Ammon's horn (tissue), 1 donor: ENCODE data around the gene PTPRN2.

Experiments used
- DNase-seq: peaks from one replicate; pipeline ENCODE4 v3.0.0-alpha.2; 2016; ENCODE audit warnings: low spot score

The PTPRN2 gene

DNA sequence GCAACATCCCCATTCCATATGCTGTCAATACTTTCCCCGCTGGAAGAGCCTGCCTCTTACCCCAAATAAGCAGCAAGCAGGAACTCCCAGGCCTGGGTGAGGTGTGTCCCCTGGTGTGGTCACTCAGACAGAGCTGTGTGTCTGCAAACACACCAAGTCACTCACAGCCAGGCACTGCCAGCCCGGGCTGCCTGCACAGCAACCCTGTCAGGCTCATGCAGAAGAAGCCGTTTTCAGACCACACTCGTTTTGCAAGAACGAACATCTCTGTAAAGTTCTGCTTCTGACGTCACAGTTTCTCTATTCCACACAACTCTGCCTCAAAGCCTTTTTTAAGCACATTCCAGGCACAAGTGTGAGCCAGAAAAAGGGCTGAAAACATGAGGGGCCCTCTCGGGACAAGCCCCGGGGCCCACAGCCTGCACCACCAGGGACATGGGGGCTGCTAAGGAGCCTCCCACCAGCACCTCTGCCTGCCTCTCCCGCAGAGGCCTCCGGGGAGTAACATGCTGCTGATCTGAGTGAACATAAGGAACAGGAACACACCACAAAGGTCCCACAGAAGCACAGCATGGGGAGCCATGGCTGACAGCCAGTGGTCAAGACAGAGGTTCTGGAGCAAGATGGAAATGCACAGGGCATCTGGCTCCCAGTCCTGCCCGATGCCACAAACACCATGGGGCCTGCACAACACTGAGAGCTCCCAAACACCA, 11.4 kb downstream of the PTPRN2 start:
- no peak for DNase-seq

DNA sequence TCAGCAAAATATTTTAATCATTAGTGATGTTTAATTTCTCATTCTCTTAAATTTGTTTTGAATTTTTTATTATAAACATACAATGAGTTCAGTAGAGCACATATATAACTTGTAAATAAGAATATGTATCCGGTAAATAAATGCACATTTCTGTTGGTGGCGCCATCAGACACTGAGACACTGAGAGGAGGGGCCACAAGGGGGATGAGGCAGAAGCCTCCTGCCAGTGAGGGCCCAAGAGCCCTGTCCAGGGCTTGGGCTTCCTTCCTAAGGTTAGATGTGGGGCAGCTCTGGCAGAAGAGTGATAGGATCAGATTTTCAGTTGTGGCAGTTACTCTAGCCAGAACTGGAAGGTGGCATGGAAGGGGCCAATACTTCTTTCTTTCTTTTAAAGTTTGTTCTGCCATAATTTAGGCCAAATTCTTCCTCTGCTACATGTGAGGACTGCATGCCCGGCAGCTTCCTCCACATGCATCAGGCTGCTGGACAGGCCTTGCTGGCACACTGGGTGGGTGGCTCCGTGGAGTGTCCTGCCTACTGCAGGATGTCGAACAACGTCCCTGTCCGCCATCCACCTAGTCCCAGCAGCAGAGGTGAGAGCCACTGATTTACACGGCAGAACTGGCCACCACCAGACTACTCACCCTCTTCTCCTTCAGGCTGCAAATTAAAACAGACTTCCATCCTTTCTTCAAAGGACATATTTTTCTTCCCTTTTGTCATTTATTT, 13.2 kb downstream of the PTPRN2 start:
- DNase-seq: no peak

DNA sequence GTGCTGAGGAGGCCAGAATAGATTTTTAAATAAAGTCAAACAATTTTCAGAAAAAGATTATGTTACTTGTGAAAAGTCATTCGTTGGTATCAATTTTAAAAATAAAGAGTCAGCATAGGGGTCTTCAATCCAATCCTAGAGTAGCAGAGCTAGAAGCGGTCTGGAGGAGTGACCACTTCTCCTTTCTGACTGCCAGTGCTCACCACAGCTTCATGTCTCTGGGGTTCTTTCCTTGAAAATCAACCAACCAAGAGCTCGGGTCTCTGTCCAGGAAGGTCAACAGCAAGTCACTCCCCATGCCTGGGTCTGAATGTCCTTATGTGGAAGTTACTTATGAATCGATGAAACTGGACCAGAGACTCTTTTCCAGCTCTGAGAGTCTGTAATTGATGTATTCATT, 14.3 kb downstream of the PTPRN2 start:
- DNase-seq: no peak

DNA sequence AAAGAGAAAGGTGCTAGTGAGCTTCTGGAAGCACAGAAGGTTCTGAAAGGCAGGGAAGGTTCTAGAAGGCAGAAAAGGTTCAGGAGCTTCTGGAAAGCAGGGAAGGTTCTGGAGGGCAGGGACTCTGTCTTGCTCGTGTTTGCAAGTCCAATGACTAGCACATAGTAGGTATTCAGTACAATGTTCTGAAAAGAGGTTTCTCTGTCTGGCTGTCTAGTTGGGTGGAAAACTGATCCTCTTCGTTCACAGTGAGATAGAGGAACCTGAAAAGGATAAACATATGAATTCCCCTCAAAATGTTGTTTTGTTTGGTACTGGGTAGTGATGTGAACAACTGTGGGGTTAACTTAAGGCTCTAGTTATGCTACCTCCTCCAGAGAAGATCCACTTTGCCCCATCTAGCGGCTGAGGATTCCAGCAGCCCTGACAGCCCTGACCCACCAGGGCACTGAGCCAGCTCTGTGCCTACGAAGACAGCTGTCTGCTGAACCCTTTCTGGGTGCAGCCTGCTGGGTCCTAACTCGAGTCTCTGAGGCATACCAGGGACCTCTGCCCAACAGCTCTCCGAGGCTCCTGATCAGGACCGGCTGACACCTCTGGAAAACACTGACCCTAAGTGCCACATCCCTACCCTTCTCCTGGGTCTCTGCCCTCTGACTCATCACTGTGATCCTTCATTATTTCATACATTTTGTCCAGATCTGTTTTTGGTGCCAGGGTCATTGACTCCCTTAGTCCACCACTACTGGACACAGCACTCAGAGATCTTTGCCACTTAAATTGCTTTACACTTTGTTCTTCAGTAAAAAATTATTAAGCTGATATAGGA, 15.4 kb downstream of the PTPRN2 start:
- peak; percentile 62 for DNase-seq

DNA sequence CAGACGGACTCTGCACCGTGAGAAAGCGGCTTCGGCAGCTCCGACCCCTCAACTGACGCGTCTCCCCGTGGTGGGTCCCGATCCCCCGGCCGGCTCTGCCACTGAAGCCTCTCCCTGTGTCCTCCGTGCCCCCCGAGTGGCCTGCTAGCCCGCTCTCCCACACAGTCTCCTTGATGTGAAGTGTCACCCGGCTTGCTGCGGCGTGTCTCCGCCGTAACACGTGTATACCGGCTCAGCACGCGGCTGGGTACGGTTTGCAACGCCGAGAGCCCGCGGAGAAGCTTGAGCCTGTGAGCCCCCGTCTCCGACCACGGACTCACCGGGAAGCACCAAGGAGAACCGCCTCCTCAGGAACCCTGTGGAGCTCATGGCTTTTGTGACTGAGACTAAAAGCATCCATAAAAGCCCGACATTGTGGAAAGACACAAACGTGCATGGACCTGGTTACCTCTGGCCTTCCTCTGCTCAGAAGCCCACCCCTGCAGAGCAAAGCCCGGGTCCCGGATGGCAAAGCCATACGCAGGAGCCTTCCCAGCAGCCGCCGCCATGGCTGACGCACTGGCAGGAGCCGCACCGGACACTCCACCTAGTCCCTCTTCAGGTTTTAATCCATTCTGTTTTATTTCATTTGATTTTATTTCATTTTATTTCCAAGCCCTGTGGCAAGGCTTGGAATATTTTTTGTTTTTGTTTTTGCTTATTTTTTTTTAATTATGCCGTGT, 17.0 kb downstream of the PTPRN2 start:
- DNase-seq: no peak

DNA sequence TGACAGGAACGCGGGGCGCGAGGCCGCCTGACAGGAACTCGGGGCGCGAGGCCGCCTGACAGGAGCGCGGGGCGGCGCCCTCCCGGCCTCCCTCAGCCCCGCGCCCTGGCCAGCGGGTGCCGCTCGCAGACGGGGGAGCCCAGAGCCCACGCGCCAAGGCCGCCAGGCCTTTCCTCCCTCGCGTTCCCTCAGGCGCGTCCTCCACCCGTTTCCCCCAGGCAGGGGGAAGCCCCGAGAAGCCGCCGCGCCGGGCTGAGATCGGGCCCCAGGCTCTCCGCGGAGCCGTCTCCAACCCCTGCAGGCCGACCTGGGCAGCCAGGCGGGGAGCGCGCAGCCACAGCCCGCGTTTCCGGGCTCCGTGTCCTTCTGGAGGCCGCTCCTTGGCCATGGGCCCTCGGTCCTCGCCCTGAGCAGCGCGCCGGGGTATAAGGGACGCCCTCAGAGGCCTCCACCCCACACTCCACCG, 17.7 kb downstream of the PTPRN2 start:
- no peak for DNase-seq

DNA sequence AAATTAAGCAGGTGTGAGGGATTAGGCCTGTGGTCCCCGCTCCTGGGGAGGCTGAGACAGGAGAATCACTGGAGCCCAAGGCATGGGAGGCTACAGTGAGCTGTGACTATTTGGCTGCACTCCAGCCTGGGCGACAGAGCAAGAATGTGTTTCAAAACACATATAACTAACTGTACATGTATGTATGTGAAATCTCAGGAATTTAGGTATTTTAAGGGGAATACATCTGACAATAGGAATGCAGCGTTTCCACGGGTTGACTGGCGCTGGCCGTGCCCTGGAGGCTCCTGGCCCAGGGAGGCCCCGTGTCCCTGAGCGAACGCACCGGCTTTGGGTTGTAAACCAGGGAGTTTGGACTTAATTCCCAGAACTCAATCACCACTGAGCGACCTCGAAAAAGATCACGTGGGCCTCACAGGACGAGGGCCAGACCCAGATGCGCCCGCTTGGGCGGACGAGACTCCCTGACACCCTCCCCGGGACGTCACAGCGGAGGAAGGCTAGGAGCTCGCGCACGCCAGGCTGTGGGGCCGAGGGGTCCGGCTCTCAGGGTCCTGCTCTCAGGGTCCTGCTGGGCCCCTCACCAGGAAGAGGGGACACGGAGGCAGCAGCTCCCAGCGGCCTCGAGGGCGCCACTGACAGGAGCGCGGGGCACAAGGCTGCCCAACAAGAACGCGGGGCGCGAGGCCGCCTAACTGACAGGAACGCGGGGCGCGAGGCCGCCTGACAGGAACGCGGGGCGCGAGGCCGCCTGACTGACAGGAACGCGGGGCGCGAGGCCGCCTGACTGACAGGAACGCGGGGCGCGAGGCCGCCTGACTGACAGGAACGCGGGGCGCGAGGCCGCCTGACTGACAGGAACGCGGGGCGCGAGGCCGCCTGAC, 18.4 kb downstream of the PTPRN2 start:
- DNase-seq: no peak

DNA sequence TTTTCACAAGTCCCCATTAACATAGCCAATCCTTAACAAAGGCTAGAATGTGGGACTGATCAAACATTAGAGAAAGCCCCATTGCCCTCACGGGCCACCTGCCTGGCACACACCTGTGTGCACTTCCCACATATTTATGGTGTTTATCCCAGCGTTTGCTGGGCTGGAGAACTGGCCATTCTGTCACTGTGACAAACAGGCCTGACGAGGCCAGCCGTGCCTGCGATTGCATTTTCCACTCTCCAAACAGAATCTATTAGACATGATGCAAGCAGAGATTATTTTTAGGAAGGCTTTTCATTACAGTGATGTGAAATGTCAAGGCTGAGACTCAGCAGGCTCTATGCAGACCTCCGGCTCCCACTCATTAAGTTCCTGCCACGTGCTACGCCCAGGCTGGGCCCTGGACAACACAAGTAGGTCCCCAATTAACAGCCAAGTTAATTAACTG, 20.4 kb downstream of the PTPRN2 start:
- no peak for DNase-seq

DNA sequence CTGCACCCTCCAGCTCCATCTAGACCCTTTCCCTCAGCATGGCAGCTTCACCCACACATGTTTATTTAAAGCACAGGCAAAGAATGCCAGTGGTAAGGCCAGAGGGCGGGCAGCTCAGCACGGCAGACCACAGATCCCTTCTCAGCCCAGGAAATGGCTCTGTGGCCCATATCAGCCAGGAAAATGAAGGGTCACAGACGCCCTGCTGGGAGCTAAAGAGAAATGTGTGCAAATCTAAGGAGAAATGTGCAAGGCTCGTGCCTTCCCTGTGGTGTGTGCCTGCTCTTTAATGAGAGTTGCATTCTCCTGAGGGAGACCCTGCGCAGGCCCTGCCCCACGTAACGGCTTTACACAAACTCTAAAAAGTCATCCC, 23.0 kb downstream of the PTPRN2 start:
- DNase-seq: no peak

DNA sequence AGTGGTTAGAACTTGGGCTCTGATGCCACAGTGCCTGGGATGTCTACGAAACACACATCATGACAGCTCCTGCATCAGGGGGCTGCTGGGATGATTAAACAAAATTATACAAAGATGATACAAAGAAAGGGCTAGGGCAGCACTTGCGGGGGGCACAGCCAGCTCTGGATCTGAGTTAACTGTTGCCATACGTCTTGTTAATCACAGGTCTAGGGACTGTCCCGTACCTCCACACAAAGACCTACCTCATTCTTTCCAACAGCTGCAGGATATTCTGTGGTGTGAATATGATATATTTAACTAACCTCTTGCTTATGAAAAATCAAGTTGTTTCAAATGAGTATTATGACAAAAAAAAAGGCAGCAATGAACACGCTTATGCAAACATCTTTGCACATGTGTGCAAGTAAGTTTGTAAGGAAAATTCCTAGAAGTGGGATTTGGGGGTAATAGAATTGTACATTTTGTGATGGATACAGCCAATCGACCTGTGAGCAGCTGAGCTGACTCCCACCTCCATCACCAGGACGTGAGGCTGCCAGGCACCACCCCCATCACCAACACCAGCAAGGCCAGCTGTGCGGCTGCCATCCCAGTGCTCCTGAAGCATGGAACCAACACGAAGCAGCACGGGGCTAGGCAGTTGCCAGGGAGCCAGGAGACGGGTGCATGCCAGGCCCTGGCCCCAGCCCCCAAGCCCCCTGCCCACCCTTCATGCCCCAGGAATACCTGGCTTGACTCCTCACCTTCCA, 23.5 kb downstream of the PTPRN2 start:
- DNase-seq: no peak

DNA sequence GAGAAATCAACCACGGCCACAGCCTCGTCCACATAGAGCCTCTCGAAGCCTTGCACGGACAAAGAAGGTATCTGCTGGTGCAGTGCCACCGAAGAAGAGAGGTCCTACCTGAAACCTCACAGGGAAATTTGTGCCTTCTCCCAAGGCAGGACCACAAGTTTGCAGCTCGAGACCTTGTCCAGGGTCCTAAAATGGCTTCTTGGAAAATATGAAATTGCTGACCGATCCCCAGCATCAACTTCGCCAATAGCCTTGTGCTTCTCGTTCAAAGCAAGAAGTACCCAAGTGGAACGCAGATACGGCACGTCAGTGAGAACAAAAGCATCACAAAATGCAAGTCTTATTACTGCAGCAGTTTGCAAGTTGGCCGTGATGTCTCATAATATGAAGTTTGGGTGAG, 24.6 kb downstream of the PTPRN2 start:
- no peak for DNase-seq

DNA sequence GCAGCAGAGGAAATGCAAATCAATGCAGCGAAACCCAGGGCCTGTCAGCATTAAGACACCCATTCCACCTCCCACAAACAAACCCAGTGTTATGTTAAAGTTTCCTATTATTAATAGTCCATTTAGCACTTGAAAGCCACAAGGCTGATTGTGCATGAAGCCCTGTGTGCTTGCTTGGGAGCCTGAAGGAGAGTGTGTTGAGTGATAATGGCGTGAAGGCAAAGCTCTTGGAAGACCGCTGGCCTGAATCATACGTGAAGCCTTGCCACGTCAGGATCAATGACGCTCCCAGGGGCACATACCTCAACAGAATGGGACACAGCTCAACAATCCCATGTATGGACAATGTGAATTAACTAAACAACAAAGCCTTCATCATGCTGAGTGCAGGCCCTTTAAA, 25.1 kb downstream of the PTPRN2 start:
- DNase-seq: no peak

DNA sequence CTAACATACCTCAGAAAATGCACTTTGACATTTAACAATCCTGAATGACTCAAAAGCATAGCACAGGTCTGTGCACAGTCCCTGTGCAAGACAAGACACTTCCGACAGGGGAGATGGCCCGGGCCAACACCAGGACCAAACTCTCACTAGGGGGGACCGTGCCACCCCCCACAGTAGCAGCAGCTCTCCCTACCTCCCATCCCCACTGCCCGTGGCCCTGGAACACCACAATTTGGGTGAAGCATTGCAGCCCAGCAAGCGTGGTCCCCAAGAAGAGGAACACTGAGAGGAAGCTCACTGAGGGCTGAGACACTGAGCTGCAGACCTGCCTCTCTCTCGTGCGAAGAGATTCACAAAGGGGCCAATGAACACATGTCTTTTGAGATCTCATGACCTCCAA, 26.0 kb downstream of the PTPRN2 start:
- no peak for DNase-seq

DNA sequence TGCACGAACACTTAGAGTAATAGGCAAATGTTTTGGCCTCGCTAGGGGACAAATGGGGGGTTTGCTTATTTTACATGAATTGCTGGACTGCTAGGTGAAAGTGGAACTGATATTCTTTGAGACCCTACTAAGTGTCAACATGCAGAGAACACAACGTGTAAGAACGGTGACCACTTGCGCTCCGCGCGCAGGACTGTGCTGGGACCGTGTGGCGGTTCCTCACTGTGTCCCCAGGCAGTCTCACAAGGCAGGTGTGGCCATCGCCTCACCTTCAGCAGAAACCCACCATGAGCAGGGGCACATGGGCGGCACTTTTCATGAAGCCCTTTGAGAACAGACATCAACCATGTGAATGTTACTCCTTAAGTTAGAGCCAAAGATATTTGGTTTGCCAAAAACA, 27.2 kb downstream of the PTPRN2 start:
- DNase-seq: no peak

DNA sequence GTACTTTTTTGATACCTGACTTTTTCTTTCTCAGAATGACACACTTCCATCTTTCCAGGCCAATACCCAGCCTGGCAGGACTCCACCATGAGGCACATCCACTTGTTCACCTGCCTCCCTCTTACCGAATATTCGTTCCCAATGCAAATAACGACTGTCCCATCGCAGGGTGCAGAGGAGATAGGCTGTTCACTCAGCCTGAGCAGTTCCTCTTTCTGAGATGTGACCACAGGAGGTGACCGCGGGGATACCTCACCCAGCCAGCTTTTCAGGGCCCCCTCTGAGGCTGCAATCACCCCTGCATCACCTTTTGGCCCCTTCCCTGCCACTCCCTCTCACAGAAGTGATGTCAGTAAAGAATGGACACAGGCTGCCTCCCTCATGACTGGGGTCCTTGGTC, 28.3 kb downstream of the PTPRN2 start:
- no peak for DNase-seq

DNA sequence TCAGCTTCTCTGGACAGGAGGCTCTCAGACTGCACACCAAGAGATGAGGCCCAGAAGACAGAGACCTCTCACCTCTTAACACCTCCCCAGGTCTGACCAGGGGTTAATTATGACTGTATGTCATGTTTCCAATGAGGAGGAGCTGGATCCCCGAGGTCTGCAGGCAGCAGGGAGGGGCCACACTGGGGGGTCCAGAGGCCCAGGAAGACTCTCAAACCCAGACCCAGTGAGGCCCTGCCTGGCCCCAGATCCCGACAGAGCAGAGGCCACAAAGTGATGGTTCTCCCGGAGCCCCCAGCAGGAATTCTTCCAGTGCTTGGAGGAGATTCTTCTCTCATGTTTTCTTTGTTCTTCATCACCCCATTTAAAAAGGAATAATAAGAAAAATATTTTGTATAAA, 28.8 kb downstream of the PTPRN2 start:
- DNase-seq: no peak

DNA sequence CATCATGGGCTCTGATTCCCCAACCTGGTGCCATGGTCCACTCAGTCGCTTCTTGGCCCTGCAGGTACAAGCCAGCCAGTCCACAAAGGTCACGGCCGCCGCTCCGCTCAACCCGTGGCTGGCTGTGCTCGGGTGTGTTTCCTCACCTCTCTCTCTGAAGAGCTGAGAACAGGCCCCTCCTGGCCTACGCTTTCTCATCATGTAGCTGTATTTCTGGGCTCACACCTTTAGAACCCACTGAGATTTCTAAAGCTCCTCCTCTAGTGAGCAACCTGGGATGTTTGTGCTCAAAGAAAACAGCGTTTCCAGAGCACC, 30.2 kb downstream of the PTPRN2 start:
- no peak for DNase-seq

DNA sequence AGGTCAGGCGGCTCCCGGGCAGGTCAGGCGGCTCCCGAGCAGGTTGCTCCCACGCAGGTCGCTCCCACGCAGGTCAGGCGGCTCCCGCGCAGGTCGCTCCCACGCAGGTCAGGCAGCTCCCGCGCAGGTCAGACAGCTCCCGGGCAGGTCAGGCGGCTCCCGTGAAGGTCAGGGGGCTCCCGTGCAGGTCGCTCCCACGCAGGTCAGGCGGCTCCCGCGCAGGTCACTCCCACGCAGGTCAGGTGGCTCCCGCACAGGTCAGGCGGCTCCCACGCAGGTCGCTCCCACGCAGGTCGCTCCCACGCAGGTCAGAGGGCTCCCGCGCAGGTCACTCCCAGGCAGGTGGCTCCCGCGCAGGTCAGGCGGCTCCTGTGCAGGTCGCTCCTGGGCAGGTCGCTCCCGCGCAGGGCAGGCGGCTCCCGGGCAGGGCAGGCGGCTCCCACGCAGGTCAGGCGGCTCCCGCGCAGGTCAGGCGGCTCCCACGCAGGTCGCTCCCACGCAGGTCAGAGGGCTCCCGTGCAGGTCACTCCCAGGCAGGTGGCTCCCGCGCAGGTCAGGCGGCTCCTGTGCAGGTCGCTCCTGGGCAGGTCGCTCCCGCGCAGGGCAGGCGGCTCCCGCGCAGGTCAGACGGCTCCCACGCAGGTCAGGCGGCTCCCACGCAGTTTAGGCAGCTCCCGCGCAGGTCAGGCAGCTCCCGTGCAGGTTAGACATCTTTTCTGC, 30.7 kb downstream of the PTPRN2 start:
- DNase-seq: no peak

DNA sequence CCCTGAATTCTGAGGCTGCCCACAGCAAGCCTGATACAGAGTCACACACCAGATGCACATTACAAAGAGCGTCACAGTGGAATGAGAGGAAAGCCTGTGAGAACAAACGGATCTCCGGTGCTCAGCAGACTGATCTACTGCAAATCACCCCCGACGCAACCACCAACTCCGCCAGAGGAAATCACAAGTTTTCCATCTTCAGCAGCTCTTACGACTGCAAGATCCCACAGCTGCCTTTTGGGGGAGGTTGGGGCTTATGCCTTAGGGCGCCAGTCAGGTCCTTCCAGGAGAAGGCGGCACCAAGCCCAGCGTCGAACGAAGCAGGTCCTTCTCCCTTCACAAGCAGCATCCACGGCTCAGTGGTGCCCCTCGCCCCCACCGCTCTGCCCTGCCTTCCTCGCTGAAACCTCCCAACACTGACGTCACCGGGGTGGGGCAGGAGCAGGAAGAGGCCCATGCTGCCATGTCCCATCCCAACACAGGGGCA, 32.5 kb downstream of the PTPRN2 start:
- no peak for DNase-seq
